ENCODE data around the gene MYB. TPM values are rescaled to one million over a fixed set of nuclear protein-coding genes. Genes with fewer than 3 reads are reported as not detected.

Gene MYB
- total and polyA plus RNA-seq, 2 of the 13 experiments (the other 11 are each of a cell fraction or from before 2014, with no cell fraction given), result 0.04 to 0.20 TPM

- TF ChIP-seq, protein P1, sequence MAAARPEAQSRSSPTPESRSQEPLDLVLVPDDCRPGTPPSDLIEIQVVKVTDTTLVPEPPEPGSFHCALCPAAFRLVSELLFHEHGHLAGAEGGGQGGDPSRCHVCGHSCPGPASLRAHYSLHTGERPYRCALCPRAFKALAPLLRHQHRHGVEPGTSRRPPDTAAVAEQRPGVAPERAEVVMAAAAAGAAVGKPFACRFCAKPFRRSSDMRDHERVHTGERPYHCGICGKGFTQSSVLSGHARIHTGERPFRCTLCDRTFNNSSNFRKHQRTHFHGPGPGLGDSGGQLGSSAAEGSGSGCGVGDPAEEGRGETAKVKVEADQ (CRISPR knock-in tag; IDR thresholded peaks at IDR 0.05; ENCODE audit: borderline replicate concordance), result 0 out of 2 replicates have a peak, but pooled peaks have one; percentile 27
- TF ChIP-seq SOX5 (CRISPR knock-in tag; IDR thresholded peaks at IDR 0.05; ENCODE audit: borderline replicate concordance) (peak; percentile 74), TRAFD1 (CRISPR knock-in tag; IDR thresholded peaks at IDR 0.05; ENCODE audit: borderline replicate concordance) (no peak), ELF3 (CRISPR knock-in tag; IDR thresholded peaks at IDR 0.05) (peak; percentile 92), SPEN (CRISPR knock-in tag; IDR thresholded peaks at IDR 0.05; ENCODE audit: low read depth) (peak; percentile 45; the same call in 1 of the 2 replicates), ZNF331 (CRISPR knock-in tag; IDR thresholded peaks at IDR 0.05) (peak; percentile 21; the same call in 1 of the 2 replicates), ZNF724P (CRISPR knock-in tag; IDR thresholded peaks at IDR 0.05; ENCODE audit: borderline replicate concordance) (no peak), BCL6 (CRISPR knock-in tag; IDR thresholded peaks at IDR 0.05) (peak; percentile 80), GATAD2A (CRISPR knock-in tag; IDR thresholded peaks at IDR 0.05) (peak; percentile 50; the same call in 1 of the 2 replicates), TCF7 (IDR thresholded peaks at IDR 0.05; ENCODE audit: low read depth) (peak; percentile 47), HOMEZ (CRISPR knock-in tag; IDR thresholded peaks at IDR 0.05; ENCODE audit: low read depth) (no peak), ATF6 (CRISPR knock-in tag; conservative IDR thresholded peaks at IDR 0.05) (no peak), ZNF7 (CRISPR knock-in tag; IDR thresholded peaks at IDR 0.05) (peak; percentile 81), EHMT2 (IDR thresholded peaks at IDR 0.05; ENCODE audit: borderline replicate concordance, low read depth, low read length) (no peak; the same call in 1 of the 2 replicates), SNAI1 (CRISPR knock-in tag; IDR thresholded peaks at IDR 0.05; ENCODE audit: borderline replicate concordance) (0 out of 2 replicates have a peak, but pooled peaks have one; percentile 36)
- TF ChIP-seq, protein P2, sequence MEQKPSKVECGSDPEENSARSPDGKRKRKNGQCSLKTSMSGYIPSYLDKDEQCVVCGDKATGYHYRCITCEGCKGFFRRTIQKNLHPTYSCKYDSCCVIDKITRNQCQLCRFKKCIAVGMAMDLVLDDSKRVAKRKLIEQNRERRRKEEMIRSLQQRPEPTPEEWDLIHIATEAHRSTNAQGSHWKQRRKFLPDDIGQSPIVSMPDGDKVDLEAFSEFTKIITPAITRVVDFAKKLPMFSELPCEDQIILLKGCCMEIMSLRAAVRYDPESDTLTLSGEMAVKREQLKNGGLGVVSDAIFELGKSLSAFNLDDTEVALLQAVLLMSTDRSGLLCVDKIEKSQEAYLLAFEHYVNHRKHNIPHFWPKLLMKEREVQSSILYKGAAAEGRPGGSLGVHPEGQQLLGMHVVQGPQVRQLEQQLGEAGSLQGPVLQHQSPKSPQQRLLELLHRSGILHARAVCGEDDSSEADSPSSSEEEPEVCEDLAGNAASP (CRISPR knock-in tag; IDR thresholded peaks at IDR 0.05; ENCODE audit: borderline replicate concordance), result peak; percentile 81
- TF ChIP-seq, protein P3, sequence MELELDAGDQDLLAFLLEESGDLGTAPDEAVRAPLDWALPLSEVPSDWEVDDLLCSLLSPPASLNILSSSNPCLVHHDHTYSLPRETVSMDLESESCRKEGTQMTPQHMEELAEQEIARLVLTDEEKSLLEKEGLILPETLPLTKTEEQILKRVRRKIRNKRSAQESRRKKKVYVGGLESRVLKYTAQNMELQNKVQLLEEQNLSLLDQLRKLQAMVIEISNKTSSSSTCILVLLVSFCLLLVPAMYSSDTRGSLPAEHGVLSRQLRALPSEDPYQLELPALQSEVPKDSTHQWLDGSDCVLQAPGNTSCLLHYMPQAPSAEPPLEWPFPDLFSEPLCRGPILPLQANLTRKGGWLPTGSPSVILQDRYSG (CRISPR knock-in tag; IDR thresholded peaks at IDR 0.05), result no peak
- TF ChIP-seq, protein P4, sequence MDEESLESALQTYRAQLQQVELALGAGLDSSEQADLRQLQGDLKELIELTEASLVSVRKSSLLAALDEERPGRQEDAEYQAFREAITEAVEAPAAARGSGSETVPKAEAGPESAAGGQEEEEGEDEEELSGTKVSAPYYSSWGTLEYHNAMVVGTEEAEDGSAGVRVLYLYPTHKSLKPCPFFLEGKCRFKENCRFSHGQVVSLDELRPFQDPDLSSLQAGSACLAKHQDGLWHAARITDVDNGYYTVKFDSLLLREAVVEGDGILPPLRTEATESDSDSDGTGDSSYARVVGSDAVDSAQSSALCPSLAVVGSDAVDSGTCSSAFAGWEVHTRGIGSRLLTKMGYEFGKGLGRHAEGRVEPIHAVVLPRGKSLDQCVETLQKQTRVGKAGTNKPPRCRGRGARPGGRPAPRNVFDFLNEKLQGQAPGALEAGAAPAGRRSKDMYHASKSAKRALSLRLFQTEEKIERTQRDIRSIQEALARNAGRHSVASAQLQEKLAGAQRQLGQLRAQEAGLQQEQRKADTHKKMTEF (CRISPR knock-in tag; IDR thresholded peaks at IDR 0.05), result peak; percentile 18; the same call in 1 of the 2 replicates
These were observed 70.7 kb downstream of the MYB start (continued) for GRCh38 chr6:135251498-135252441.
